Measurements from ENCODE around the gene INSYN2A.

DNA sequence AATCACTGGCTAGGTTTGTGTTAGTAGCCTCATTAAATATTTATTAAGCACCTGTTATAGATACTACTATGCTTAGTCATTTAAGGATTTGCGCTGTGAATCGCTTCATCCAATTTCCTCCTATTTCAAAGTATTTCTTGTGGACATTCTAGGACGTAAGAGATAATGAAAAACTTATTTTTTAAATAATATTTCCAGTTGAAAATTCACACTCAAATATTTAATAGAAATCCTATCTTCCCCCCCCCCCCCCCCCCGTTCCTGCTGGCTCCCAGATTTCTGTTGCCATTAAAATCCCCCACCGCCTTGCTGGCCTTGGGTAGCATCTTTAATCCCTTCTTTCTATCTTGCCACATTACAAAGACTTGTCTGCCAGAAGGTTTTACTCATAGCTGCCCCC, 6.0 kb downstream of the INSYN2A start:
- TF ChIP-seq, protein P1, sequence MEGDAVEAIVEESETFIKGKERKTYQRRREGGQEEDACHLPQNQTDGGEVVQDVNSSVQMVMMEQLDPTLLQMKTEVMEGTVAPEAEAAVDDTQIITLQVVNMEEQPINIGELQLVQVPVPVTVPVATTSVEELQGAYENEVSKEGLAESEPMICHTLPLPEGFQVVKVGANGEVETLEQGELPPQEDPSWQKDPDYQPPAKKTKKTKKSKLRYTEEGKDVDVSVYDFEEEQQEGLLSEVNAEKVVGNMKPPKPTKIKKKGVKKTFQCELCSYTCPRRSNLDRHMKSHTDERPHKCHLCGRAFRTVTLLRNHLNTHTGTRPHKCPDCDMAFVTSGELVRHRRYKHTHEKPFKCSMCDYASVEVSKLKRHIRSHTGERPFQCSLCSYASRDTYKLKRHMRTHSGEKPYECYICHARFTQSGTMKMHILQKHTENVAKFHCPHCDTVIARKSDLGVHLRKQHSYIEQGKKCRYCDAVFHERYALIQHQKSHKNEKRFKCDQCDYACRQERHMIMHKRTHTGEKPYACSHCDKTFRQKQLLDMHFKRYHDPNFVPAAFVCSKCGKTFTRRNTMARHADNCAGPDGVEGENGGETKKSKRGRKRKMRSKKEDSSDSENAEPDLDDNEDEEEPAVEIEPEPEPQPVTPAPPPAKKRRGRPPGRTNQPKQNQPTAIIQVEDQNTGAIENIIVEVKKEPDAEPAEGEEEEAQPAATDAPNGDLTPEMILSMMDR (IDR thresholded peaks at IDR 0.05): no peak
- TF ChIP-seq EP300 (IDR thresholded peaks at IDR 0.05): no peak

Data from upper lobe of left lung (tissue), 4 donors.